GM20000 (cell line): ENCODE measurements around the gene ZDHHC20.

Source experiments
- DNase-seq: peaks from one replicate; pipeline ENCODE4 v3.0.0; 2012; ENCODE audit warnings: low spot score
- TF ChIP-seq, protein P1 (sequence below): IDR thresholded peaks from 2 replicates; pipeline ENCODE4 v1.5.1; 2012; ENCODE audit warnings: mild to moderate bottlenecking, control low read depth; ENCODE audit errors: extremely low read depth, missing control alignments

The ZDHHC20 gene

DNA sequence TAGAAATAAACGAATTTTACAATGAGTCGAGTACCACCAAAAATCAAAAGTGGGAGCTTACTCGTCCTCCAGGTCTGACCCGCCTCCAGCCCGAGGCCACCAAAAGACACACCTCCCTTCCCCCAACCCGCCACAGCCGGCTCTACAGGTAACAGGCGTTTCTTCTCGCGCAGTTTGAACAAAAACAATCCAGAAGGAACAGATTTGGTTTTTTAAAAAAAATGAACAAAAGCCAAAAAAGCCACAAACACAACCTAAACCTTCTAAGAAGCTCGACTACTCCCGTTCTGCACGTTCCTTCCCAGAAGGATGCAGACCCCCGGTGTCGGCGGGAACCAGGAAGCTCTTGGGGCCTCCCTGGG lies 671 bp downstream of the ZDHHC20 start:
- TF ChIP-seq, protein P1, sequence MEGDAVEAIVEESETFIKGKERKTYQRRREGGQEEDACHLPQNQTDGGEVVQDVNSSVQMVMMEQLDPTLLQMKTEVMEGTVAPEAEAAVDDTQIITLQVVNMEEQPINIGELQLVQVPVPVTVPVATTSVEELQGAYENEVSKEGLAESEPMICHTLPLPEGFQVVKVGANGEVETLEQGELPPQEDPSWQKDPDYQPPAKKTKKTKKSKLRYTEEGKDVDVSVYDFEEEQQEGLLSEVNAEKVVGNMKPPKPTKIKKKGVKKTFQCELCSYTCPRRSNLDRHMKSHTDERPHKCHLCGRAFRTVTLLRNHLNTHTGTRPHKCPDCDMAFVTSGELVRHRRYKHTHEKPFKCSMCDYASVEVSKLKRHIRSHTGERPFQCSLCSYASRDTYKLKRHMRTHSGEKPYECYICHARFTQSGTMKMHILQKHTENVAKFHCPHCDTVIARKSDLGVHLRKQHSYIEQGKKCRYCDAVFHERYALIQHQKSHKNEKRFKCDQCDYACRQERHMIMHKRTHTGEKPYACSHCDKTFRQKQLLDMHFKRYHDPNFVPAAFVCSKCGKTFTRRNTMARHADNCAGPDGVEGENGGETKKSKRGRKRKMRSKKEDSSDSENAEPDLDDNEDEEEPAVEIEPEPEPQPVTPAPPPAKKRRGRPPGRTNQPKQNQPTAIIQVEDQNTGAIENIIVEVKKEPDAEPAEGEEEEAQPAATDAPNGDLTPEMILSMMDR = no peak
- DNase-seq = peak; percentile 77

DNA sequence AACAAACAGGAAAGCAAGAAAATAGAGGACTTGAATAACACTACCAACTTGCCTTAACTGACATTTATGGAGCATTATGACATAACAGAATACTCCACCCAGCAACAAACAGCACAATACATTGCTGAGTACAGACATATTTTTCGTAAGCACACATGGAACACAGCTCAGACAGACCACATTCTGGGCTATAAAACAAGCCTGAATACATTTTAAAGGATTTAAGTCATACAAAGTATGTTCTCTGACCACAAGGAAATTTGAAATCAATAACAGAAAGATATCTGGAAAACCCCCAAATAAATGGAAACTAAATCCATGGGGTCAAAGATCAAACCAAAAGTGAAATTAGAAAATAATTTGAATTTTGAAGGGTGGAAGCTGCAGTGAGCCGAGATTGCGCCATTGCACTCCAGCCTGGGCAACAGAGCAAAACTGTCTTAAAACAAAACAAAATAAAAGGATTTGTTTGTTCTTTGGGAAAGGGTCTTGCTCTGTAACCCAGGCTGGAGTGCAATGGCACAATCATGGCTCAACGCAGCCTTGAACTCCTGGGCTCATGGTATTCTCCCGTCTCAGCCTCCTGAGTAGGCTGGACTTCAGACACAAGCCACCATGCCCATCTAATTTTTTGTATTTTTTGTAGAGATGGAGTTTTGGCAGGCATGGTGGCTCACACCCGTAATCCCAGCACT lies 5.6 kb downstream of the ZDHHC20 start:
- DNase-seq = no peak

DNA sequence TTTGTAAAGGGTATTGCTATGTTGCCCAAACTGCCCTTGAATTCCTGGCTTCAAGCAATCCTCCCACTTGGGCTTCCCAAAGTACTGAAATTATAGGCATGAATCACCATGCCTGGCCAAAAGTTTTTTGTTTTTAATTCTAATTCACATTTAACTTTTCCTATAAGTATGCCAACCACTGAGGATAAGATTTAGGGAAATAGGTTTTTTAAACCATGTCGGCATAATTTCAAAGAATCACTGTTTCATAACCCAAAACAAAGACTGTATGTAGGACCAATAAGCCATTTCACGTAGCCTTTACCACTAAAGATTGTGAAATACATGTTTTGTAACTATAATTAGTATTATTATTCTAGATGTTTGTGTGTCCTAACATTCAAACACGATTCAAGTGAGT lies 8.2 kb downstream of the ZDHHC20 start:
- no peak for DNase-seq
- TF ChIP-seq, protein P1 = no peak

More for the DNA sequence above, 5.6 kb downstream of the ZDHHC20 start:
- TF ChIP-seq, protein P1 = no peak

DNA sequence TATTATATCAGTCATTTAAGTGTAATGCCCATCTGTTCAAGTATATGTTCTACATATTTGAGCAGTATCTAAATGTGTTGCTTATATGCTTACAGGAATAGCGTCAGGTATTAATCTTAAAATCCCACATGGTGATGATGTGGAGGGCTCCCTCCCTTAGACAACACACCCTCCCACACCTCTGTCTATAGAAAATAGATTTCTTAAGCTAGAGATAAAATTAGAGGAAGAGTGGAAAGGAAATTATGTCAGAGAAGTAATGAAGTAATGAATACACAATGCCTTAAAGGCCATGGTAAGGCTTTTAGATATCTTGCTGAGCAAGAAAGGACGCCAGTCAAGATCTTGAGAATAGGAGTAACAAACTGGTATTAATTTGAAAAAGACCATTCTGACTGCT lies 12.4 kb downstream of the ZDHHC20 start:
- TF ChIP-seq, protein P1 = no peak
- DNase-seq = no peak

DNA sequence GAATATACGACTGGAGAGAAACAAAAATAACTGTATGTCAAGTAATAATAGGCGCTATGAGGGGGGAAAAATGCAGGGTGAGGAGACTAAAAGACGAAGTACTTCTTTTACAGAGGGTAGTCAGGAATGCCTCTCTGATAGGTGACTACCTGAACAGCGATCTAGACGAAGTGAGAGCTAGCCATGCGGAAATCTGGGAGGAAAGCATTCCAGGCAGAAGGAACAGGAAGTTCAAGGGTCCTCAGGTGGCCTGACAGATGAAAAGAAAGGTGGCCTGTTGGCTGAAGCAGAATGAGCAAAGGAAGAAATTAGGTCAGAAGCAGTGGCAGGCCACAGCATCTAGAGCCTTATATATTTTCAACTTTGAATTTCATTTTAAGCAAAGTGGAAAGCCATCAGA lies 13.3 kb downstream of the ZDHHC20 start:
- DNase-seq = no peak
- TF ChIP-seq, protein P1 = no peak

DNA sequence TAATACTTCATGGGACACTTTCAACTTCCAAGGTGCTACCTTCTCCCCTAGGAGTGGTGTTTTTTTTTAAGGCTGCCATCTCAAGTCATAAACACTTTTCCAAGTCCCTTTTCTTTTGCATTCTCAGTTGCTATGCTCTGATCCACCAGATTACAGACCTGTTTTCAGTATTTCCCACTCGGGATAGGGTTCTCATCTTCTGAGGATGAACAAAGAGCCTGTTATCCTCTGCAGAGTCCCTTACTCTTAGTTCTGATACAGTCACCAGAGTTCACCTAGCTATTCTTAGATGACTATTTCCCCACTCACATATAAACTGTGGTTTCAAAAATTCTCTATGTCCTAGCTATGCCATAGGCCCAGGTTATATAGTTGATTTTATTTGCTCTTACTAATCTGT lies 15.9 kb downstream of the ZDHHC20 start:
- DNase-seq = no peak

DNA sequence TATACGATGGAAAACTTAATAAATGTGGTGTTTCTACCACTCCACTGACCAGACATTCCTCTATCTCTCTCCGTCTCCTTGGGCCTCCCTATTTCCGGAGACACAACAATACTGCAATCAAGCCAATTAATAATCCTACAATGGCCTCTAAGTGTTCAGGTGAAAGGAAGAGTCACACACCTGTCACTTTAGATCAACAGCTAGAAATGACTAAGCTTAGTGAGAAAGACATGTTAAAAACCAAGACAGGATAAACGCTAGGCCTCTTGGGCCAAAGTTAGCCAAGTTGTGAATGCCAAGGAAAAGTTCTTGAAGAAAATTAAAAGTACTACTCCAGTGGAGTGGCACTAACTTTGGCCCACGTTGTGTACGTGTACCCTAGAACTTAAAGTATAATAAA lies 22.5 kb downstream of the ZDHHC20 start:
- DNase-seq = no peak
- TF ChIP-seq, protein P1 = no peak

More for the DNA sequence above, 15.9 kb downstream of the ZDHHC20 start:
- TF ChIP-seq, protein P1 = no peak
